HG03060 (cell line): ENCODE data around the gene CDPF1.
"Not testable (repeated sequence)": the region's sequence is repeated elsewhere in the genome, so short reads cannot be mapped to it uniquely, and the experiment has no call there.

Experiments used
- ATAC-seq: cut with Tn5 transposase; IDR thresholded peaks from one replicate; pipeline ENCODE4 v1.9.1; 2021; ENCODE audit warnings: low read depth, moderate number of reproducible peaks; ENCODE audit not compliant: unreplicated experiment

The CDPF1 gene

DNA sequence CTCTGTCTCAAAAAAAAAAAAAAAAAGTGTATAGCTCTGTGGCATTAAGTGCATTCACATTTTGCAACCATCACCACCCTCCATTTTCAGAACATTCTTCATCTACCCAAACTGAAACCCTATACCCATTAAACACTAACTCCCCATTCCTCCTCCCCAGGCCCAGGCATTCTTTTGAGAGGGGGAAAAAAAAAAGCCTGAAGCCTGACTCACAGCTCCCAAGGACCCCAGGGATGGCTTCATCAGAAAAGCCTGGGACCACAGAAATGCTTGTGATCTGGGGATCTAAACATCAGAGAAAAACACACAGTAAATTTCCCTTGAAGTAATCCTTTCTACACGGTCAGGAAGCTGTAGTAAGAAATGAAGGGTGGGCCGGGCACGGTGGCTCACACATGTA is 35.9 kb upstream of the CDPF1 start:
- ATAC-seq = no peak

DNA sequence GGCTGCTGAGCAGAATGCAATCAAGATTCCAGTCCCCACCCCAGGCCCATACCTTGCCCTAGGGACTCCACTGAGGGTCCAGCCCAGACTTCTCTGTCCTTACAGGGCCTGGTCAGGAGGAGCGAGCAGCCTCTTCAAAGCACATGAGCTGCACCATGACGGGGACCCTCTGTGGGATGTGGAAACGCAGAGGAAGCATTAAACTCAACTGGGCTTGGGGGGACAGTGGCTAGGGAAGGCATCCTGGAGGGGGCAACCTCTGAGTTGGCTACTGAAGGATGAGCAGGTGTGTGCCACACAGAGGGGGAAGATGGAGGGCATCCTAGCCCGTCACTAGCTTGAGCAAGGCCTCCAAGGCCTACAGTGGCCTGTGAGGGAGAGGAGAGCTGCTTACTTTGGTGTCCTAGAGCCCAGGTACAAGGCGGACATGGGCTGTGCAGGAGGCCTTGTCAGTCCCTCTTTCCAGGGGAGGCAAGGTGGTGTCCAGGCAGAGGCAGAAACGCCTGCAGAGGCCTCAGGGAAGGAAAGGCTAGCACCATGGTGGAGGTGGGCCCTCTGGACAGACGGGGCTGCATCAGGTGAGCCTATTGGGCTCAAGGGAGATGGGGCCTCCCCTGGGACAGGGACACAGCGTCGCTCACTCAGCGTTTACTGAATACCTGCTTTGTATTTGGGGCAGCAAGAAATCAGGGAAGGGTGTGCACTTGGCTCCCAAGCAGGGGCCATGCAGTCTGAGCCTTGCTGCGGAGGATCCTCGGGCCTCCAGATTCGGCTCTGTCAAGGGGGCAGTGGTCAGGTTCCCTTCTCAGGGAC is 32.0 kb upstream of the CDPF1 start:
- no peak for ATAC-seq

- no peak for ATAC-seq
These were observed 31.0 kb upstream of the CDPF1 start for GRCh38 chr22:46280999-46281623.

DNA sequence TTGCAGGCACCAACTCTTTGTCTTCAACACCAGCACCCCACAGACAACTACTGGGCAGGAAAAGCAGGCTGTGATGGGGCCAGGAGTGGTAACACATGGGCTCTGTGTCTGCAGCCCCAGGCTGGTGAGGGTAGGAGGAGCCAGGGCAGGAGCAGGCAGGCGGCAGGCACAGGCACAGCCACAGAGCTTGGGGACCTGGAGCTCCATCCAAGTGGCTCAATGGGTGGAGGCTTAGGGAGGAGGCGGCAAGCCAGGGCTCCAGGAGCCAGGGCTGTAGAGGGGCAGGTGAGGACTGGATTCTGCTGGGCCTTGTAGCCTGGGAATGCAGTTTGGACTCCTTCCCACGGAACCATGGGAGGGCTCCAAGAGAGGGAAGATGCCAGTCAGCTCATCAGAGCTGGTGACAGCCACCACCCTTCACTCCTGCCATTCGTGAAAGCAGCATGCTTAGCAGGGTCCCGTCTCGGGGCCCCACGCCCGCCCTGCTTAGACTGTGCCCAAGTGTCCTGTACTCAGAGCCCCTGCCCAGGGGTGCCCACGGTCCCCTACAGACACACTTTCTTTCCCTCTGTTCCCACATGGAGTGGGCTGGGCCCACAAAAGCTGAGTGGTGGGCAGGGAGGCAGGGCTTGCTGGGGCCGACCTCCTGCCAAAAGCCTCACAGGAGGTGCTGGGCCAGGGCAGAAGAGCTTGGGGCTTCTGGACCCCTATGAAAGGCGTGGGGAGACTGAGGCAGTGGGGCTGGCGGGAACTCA is 30.1 kb upstream of the CDPF1 start:
- ATAC-seq = no peak

GRCh38 chr22:46278656-46279645 is 28.9 kb upstream of the CDPF1 start:
- ATAC-seq = no peak

GRCh38 chr22:46276563-46276962 is 26.5 kb upstream of the CDPF1 start:
- ATAC-seq = no peak

DNA sequence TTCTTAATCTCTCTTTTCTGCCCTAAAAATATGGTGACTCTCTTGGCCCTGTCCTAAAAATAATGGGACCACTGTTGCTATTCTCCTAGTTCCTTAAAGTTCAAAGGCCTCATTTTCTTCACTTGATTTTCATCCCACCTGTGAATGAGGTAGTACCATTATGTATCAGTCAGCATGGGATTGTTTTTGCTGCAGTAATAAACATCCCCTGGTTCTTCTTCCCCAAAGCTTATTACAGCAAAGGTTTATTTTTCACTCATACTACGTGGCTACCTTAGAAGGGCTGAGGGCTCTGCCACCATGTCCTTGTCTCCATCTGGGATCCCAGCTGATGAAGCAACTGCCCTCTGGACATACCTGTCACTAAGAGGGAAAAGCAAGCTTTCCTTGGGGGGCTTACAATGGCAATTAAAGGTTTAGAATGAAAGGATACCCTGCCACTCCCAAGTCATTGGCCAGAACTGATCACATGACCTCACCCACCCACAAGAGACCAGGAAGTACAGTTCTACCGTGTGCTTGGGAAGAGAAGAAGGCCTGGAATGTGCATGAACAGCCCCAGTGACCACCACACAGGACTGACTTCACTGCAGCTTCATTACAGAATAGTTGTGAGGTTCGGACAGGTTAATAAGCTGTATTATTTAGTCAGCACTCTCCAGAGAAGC is 25.5 kb upstream of the CDPF1 start:
- ATAC-seq = no peak

DNA sequence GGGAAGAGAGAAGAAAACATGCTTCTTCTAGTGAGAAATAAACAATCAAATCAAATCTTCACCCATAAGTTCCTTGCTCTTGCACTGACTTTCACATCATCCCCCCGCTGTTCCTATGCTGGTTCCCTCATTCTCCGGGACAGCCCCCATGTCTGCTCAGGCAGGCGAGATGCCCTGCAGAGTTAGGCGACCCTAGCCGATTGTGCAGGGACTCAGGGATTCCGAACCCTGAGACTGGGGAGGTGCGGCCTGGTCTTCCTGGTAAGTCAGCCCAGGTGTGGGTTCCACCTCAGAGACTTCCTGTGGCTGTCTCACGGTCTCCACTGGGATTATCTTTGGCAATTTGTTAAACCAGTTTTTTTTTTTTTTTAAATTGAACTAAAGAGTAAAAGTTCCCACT is 24.3 kb upstream of the CDPF1 start:
- ATAC-seq = no peak

- ATAC-seq = no peak
These were observed 23.5 kb upstream of the CDPF1 start for GRCh38 chr22:46273432-46274148.

DNA sequence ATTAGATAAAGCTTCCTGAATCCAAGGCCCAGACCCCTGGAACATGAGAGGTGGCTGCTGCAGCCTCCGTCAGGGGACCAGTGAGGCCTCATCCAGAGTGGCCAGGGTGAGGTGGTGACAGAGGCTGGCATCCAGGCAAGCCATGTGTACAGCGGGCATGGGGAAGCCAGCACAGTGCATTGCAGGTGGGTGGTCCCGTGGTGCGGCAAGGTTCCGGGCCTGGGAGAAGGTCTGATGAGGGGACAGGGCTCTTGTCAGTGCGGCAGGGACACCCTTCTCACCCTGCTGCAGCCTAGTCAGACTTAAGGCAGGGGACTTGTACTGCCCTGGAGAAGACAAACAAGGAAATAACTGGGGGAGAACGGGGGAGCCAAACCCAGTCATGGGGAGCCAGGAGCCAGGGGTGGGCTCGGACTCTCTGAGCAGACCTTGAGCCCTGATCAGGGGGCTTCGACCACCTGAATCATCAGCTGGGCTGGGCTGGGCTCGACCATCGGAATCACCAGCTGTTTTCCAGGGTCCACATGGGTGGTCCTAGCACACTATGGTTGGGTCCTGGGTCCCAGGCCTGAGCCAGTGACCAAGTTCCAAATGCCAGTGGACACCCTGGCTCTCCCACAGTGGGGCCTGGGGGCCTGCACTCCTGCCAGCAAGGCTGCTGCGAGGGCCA is 22.8 kb upstream of the CDPF1 start:
- no peak for ATAC-seq

DNA sequence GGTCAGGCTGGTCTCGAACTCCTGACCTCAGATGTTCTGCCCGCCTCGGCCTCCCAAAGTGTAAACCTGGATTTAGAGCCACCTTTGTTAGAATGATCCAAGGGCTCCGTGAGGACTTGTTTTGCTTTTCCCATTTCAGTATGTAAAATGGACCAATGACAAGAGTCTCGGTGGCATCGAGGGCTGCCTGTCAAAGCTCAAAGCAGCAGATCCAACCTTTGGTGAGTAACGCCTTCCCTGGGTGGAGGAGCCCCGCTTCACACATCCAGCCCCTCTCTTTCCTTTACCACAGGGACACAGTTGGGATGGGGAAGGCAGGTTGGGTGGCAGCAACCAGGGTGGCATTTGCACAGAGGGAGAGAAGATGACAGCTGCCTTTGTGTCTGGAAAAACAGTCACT is 22.1 kb upstream of the CDPF1 start:
- no peak for ATAC-seq

GRCh38 chr22:46269564-46269963 is 19.5 kb upstream of the CDPF1 start:
- ATAC-seq = no peak

GRCh38 chr22:46267431-46268279 is 17.6 kb upstream of the CDPF1 start, which contains the start of gene TTC38:
Gene TTC38 (plus strand): TSS chr22:46268008. CDS start chr22:46268040, 32 bp downstream.
- no peak for ATAC-seq

GRCh38 chr22:46265627-46266026 is 15.5 kb upstream of the CDPF1 start:
- not testable (repeated sequence) for ATAC-seq

- not testable (repeated sequence) for ATAC-seq
These were observed 14.4 kb upstream of the CDPF1 start for GRCh38 chr22:46264520-46264919.

DNA sequence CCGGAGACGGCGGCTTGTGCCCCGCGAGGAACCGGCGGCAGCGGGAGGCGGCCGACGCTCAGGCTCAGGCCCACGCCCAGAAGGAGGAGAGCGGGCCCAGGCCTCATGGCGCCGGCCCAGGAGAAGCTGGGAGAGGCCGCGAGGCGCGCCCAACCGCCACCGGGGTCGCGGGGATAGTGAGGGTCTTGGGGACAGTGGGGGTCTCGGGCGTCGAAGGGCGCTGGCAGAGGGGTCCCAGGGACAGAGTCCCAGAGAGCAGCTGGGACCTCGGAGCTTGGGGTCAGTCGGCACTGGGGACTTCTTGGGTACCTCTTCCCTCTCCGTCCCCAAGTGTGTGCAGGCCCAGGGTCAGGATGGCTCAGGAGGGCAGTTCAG is 13.1 kb upstream of the CDPF1 start, which contains the start of gene PKDREJ:
PKDREJ (minus strand) TSS at position 128 of the 375 bp plus-strand sequence; CDS start at position 107, 21 bp downstream.
- no peak for ATAC-seq

DNA sequence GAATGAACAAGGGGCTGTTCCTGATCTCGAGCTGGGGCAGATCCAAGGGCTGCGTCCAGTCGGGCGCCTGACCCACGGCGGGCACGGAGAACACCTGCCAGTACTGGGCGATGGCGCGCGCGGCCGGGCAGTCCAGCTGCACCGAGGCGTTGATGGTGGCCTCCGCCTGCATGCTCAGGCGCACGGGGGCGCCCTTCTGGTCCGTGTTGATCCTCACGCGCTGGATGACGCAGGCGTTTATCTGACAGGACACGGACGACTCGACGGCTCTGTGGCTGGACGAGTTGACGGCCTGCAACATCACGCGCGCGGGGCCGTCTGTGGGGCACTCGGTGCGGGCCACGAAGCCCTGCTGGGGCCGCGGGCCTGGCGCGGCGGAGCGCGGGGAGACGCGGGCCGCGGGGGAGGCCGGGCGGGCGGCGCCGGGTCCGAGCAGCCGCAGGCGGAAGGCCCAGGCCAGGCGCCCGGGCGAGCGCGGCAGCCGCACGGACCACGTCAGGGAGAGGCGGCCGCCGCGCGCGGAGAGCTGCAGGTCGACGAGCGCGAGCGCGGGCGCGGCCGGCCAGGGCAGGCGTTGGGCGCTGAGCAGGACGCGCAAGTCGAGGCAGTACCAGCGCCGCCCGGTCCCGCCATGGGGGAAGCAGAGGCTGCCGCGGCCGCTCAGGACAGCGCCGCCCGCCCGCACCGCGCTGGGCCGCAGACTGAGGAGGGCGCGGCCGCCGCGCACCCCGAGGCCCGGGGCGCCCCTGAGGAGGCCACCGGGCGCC is 12.5 kb upstream of the CDPF1 start:
- ATAC-seq = no peak
